ENCODE results near the gene ST7.

ST7 gene

GRCh38 chr7:117096942-117097341 lies 143.6 kb downstream of the ST7 start:
- in situ Hi-C loops (cut with HindIII; ENCODE audit: low sequenced_read_pairs): no loop called here
- no peak for TF ChIP-seq CTCF (IDR thresholded peaks at IDR 0.05; ENCODE audit: low read depth, low read length, missing control alignments)
- no peak overlapping the region for H3K4me3 ChIP-seq (ENCODE audit: low read depth, low read length)
- DNase-seq (ENCODE audit: low read depth): no peak

- H3K4me3 ChIP-seq (ENCODE audit: low read depth, low read length): no peak overlapping the region
- in situ Hi-C loops (cut with HindIII; ENCODE audit: low sequenced_read_pairs): no loop called here
- TF ChIP-seq CTCF (IDR thresholded peaks at IDR 0.05; ENCODE audit: low read depth, low read length, missing control alignments): no peak
- DNase-seq (ENCODE audit: low read depth): no peak
Observed at GRCh38 chr7:117097860-117098259, 144.6 kb downstream of the ST7 start.

- in situ Hi-C loops (cut with HindIII; ENCODE audit: low sequenced_read_pairs): no loop called here
- no peak overlapping the region for H3K4me3 ChIP-seq (ENCODE audit: low read depth, low read length)
- peak; percentile 94 for DNase-seq (ENCODE audit: low read depth)
- TF ChIP-seq CTCF (IDR thresholded peaks at IDR 0.05; ENCODE audit: low read depth, low read length, missing control alignments): no peak
Observed at GRCh38 chr7:117098457-117098856, 145.2 kb downstream of the ST7 start.

GRCh38 chr7:117101026-117101425 lies 147.7 kb downstream of the ST7 start:
- no peak for DNase-seq (ENCODE audit: low read depth)
- TF ChIP-seq CTCF (IDR thresholded peaks at IDR 0.05; ENCODE audit: low read depth, low read length, missing control alignments): no peak
- H3K4me3 ChIP-seq (ENCODE audit: low read depth, low read length): no peak overlapping the region
- in situ Hi-C loops (cut with HindIII; ENCODE audit: low sequenced_read_pairs): no loop called here

GRCh38 chr7:117110480-117111315 lies 157.4 kb downstream of the ST7 start:
- H3K4me3 ChIP-seq (ENCODE audit: low read depth, low read length): no peak overlapping the region
- DNase-seq (ENCODE audit: low read depth): no peak
- TF ChIP-seq CTCF (IDR thresholded peaks at IDR 0.05; ENCODE audit: low read depth, low read length, missing control alignments): no peak
- in situ Hi-C loops (cut with HindIII; ENCODE audit: low sequenced_read_pairs): no loop called here

GRCh38 chr7:117111535-117111934 lies 158.2 kb downstream of the ST7 start:
- DNase-seq (ENCODE audit: low read depth): no peak
- no peak for TF ChIP-seq CTCF (IDR thresholded peaks at IDR 0.05; ENCODE audit: low read depth, low read length, missing control alignments)
- in situ Hi-C loops (cut with HindIII; ENCODE audit: low sequenced_read_pairs): no loop called here
- H3K4me3 ChIP-seq (ENCODE audit: low read depth, low read length): no peak overlapping the region
